ENCODE results near the gene MAP3K13. TPM values are rescaled to one million over a fixed set of nuclear protein-coding genes. Genes with fewer than 3 reads are reported as not detected.

Gene MAP3K13
- total and polyA plus RNA-seq, 2 of the 13 experiments (the other 11 are each of a cell fraction or from before 2014, with no cell fraction given), result 24.2 to 26.5 TPM

DNA sequence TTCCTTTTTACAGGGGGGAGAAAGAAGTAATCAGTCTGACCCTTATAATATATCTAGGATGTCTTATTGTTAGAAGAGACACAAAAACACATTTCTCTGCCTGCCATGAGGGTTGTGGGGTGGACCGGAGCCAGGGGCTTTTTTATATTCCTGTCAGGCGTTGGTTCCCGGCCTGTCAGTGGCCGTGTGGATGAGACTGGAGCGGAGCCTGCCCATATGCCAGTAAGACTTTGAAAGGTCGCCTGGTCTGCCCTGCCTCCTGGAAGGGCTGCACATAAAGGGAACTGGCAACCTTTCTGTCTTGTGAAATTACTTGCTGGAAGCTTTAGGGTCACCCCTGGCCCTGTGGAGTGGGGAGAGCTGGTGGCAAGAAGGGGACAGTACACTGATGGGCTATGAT, 34.7 kb downstream of the MAP3K13 start (continued):
- no peak for TF ChIP-seq PHF8 (CRISPR knock-in tag; IDR thresholded peaks at IDR 0.05)
- TF ChIP-seq CCDC6 (CRISPR knock-in tag; IDR thresholded peaks at IDR 0.05), result no peak
- TF ChIP-seq ZNF7 (CRISPR knock-in tag; IDR thresholded peaks at IDR 0.05), result no peak
- TF ChIP-seq ZNF180 (CRISPR knock-in tag; IDR thresholded peaks at IDR 0.05; ENCODE audit: borderline replicate concordance, low read depth), result no peak

DNA sequence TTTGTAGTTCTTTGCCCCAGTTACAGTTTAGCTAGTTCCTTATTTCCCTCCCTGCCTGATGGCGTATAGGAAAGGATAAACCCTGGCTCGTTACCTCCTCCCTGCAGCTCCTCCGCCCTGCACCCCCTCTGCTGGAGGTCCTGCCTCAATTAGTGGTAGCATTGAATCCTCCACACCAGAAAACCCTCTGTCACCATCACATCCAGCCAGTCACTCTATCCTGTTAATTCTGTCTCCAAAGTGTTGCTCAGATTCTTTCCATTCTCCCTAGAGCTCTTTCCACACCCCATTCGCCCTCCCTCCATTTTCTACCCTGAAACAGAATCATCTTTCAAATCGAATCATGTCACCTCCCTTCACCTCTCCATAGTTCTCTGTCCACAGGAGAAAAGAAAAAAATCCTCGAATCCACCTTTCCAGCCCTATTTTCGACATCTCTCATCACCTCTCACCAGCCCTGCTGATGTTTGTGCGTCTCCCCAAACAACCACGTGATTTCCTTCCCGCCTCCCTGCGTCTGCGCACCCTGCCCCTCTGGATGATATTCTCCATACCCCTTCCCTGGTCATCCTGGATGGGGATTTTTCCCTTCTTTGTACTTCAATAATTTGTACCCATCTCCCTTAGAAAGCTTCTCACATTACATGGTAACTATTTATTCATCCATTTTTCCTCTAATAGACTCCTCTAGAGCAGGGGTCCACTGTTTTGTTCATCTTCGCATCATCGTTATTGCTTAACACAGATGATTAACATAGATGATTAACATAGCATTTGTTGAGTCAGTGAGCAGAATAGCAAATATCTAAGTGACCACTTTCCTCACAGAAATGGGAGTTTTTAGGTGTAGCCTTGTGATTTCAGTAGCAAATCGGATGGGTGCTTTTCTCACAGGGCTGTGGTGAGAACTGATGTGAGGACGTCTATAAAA, 37.1 kb downstream of the MAP3K13 start:
- H3K36me3 ChIP-seq (replicated peaks in 1 of 2; ENCODE audit: control insufficient read depth in 1 of 2, insufficient read depth in 2 of 2, low read length in 2 of 2), result no peaks in the 10 kb centered on the region; a peak in 1 of 5 replicates
- no peak overlapping the region for H2AFZ ChIP-seq (ENCODE audit: low read length)
- DNase-seq (ENCODE audit: low spot score) (no peak), ATAC-seq (no peak), FAIRE-seq (no peak)
- intact Hi-C loops (cut with micrococcal nuclease; ENCODE audit: unreplicated experiment) (no loop called here), in situ Hi-C loops (cut with HindIII; ENCODE audit: extremely low pct_ligation_motif_present, low pct_unique_long_range_greater_than_20kb) (no loop called here)
- no peak overlapping the region for H3K9ac ChIP-seq (ENCODE audit: insufficient read depth, low read depth, low read length)
- H4K20me1 ChIP-seq (ENCODE audit: insufficient read depth, low read length), result peaks cover 9% of the 10 kb centered on the region; the same call in 1 of the 2 replicates
- no peak overlapping the region for H3K4me2 ChIP-seq (ENCODE audit: low read depth, low read length)
- H3K4me1 ChIP-seq (ENCODE audit: insufficient read depth, low read length), result no peaks in the 10 kb centered on the region
- H3K4me3 ChIP-seq (replicated peaks in 1 of 3; ENCODE audit: insufficient read depth in 1 of 3, low read depth in 2 of 3, low read length in 3 of 3), result no peak overlapping the region
- WGBS (ENCODE audit: low lambda C conversion rate), result 91% methylated on average over 16 of the region's 16 CpGs
- TF ChIP-seq, protein P1, sequence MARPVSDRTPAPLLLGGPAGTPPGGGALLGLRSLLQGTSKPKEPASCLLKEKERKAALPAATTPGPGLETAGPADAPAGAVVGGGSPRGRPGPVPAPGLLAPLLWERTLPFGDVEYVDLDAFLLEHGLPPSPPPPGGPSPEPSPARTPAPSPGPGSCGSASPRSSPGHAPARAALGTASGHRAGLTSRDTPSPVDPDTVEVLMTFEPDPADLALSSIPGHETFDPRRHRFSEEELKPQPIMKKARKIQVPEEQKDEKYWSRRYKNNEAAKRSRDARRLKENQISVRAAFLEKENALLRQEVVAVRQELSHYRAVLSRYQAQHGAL (CRISPR knock-in tag; IDR thresholded peaks at IDR 0.05; ENCODE audit: not compliant biosample characterization), result no peak
- TF ChIP-seq, protein P2, sequence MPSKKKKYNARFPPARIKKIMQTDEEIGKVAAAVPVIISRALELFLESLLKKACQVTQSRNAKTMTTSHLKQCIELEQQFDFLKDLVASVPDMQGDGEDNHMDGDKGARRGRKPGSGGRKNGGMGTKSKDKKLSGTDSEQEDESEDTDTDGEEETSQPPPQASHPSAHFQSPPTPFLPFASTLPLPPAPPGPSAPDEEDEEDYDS (CRISPR knock-in tag; IDR thresholded peaks at IDR 0.05), result no peak
- TF ChIP-seq ZNF143 (CRISPR knock-in tag; IDR thresholded peaks at IDR 0.05) (no peak), HMGA1 (CRISPR knock-in tag; conservative IDR thresholded peaks at IDR 0.05) (no peak), CEBPB (IDR thresholded peaks at IDR 0.05; ENCODE audit: borderline replicate concordance, low read depth, low read length) (no peak), SPEN (CRISPR knock-in tag; IDR thresholded peaks at IDR 0.05; ENCODE audit: low read depth) (no peak), HIVEP1 (CRISPR knock-in tag; IDR thresholded peaks at IDR 0.05) (no peak), ZNF792 (CRISPR knock-in tag; IDR thresholded peaks at IDR 0.05) (no peak), ESRRA (CRISPR knock-in tag; IDR thresholded peaks at IDR 0.05; ENCODE audit: low read depth) (no peak), KLF11 (CRISPR knock-in tag; IDR thresholded peaks at IDR 0.05) (no peak), TEAD2 (CRISPR knock-in tag; IDR thresholded peaks at IDR 0.05) (no peak)
- POLR2A ChIA-PET, result no interaction called here
- CTCF ChIA-PET (ENCODE audit: low intra/inter-chr PET ratio, low total read pairs), result no interaction called here
- no peak overlapping the region for H3K27ac ChIP-seq (ENCODE audit: extremely low read length, insufficient read depth, low read length)
- BruUV-seq (replicated peaks), result no TSS peak
- H3K27me3 ChIP-seq (ENCODE audit: control insufficient read depth in 1 of 2, insufficient read depth in 2 of 2, low read length in 2 of 2), result no peaks in the 10 kb centered on the region
- no peaks in the 10 kb centered on the region for H3K9me3 ChIP-seq (ENCODE audit: low read length)
- peaks cover 14% of the 10 kb centered on the region for H3K79me2 ChIP-seq (ENCODE audit: insufficient read depth, low read length)

Data from HepG2 (cell line).